K562 (cell line): ENCODE measurements around the gene CAPN7. TPM values are rescaled to one million over a fixed set of nuclear protein-coding genes. Genes with fewer than 3 reads are reported as not detected.
A peak's percentile ranks its signal among the peaks of the same experiment; 100 is the strongest.

ENCODE experiments used
- HINFP ChIP-seq: fragments of 450-650 bp; conservative IDR thresholded peaks from 2 replicates; pipeline ENCODE4 v1.6.1; 2016; ENCODE audit warnings: missing genetic modification characterization, low read depth, mild to moderate bottlenecking, control low read depth, missing compliant biosample characterization
- HNRNPUL1 ChIP-seq: fragments of 200-400 bp; formaldehyde crosslinking; IDR thresholded peaks from 2 replicates; pipeline ENCODE4 v1.6.1; 2017; ENCODE audit warnings: low read length
- IRF1 ChIP-seq: sonication (generic); formaldehyde crosslinking; IDR thresholded peaks from 2 replicates; pipeline ENCODE4 v1.8.0; 2022; ENCODE audit warnings: missing genetic modification reagents, mild to moderate bottlenecking, borderline replicate concordance
- MAZ ChIP-seq, 2 experiments: fragments of 450-650 bp in 1 of 2; sonication (generic) in 1 of 2; formaldehyde crosslinking; IDR thresholded peaks in 1 of 2; conservative IDR thresholded peaks in 1 of 2; 2 replicates each; pipeline versions ENCODE4 v1.4.0 to v1.5.0; 2020; ENCODE audit warnings: mild to moderate bottlenecking in 1 of 2, missing genetic modification reagents in 1 of 2
- MGA ChIP-seq: fragments of 450-650 bp; IDR thresholded peaks from 2 replicates; pipeline ENCODE4 v1.6.1; 2016; ENCODE audit warnings: mild to moderate bottlenecking, moderate library complexity
- polyA plus RNA-seq, 8 experiments: library from polyadenylated mRNA; depleted of rRNA in 4 of 8; stranded (reverse) in 5 of 8; unstranded in 3 of 8; fragments of >200 nt; fragmentation: Nextera tagmentation in 2 of 8; fragmentation: Illumina TruSeq in 1 of 8; extraction: Ambion mirVana in 2 of 8; extraction: Trizol in 1 of 8; gene quantifications; 2 replicates each; pipeline versions ENCODE4 v1.2.1 to v1.2.3, GENCODE V29; 2011 to 2014; ENCODE audit warnings: inconsistent platforms in 1 of 8, missing spikeins in 1 of 8
- total RNA-seq, 7 experiments: library from RNA; depleted of rRNA in 6 of 7; stranded (reverse); fragments of >200 nt in 6 of 7; fragmentation: Illumina TruSeq in 2 of 7; extraction: Trizol in 2 of 7; gene quantifications; 2 replicates each; pipeline versions ENCODE4 v1.2.1 to v1.2.3, GENCODE V29; 2011 to 2021; ENCODE audit warnings: low replicate concordance in 1 of 7
- TF ChIP-seq, protein P1 (sequence below): fragments of 450-650 bp; conservative IDR thresholded peaks from 2 replicates; pipeline ENCODE4 v1.6.1; 2016; ENCODE audit warnings: missing genetic modification characterization, low read depth, mild to moderate bottlenecking, missing compliant biosample characterization, moderate library complexity
- TF ChIP-seq, protein P2 (sequence below): sonication (generic); formaldehyde crosslinking; IDR thresholded peaks from 2 replicates; pipeline ENCODE4 v1.4.0; 2020; ENCODE audit warnings: mild to moderate bottlenecking, missing genetic modification reagents

Gene CAPN7
- total and polyA plus RNA-seq, 9 of the 15 experiments (the other 6 are each of a cell fraction or from before 2014, with no cell fraction given), result 6.5 to 42.7 (median 32.7) TPM

DNA sequence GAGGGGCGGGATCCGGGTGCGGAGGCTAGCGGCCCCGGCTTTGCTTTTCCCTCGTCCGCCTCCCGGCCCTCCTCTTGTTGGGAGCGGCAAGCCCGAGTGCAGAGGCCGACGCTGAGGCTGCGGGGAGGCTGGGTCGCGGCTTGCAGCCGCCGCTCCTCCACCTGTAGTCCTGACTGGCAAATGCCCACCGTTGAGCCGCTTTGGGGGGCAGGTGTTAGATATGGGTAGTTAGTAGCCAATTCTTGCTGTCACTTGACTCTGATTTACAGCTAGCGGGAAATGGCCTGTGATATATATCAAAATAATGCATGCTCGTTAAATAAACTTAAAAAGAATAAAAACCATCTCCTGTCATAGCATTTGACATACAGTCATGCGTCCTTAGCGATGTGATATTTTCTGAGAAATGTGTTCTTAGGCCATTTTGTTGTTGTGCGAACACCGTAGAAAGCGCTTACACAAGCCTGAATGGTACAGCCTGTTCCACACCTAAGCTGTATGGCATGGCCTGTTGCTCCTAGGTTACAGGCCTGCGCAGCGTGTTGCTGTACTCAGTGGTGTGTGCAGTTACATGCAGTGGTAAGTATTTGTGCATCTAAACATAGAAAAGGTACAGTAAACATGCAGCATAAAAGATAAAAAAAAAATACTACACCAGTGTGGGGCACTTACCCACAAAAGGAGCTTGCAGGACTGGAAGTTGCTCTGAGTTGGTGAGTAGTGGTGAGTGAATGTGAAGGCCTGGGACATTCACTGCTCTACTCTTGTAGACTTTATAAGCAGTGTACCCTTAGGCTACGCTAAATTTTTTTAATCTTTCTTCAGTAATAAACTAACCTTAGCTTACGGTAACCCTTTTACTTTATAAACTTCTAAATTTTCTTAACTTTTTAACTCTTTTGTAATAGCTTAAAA lies 873 bp downstream of the CAPN7 start (continued):
- TF ChIP-seq MGA (no peak), HINFP (no peak), HNRNPUL1 (0 out of 2 replicates have a peak, but pooled peaks have one; percentile 33), IRF1 (no peak), MAZ (CRISPR knock-in tag; conservative IDR thresholded peaks at IDR 0.05 in 1 of 2, IDR thresholded peaks at IDR 0.05 in 1 of 2) (no peak)
- TF ChIP-seq, protein P1, sequence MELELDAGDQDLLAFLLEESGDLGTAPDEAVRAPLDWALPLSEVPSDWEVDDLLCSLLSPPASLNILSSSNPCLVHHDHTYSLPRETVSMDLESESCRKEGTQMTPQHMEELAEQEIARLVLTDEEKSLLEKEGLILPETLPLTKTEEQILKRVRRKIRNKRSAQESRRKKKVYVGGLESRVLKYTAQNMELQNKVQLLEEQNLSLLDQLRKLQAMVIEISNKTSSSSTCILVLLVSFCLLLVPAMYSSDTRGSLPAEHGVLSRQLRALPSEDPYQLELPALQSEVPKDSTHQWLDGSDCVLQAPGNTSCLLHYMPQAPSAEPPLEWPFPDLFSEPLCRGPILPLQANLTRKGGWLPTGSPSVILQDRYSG, result no peak
- TF ChIP-seq, protein P2, sequence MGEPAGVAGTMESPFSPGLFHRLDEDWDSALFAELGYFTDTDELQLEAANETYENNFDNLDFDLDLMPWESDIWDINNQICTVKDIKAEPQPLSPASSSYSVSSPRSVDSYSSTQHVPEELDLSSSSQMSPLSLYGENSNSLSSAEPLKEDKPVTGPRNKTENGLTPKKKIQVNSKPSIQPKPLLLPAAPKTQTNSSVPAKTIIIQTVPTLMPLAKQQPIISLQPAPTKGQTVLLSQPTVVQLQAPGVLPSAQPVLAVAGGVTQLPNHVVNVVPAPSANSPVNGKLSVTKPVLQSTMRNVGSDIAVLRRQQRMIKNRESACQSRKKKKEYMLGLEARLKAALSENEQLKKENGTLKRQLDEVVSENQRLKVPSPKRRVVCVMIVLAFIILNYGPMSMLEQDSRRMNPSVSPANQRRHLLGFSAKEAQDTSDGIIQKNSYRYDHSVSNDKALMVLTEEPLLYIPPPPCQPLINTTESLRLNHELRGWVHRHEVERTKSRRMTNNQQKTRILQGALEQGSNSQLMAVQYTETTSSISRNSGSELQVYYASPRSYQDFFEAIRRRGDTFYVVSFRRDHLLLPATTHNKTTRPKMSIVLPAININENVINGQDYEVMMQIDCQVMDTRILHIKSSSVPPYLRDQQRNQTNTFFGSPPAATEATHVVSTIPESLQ (CRISPR knock-in tag), result 0 out of 2 replicates have a peak, but pooled peaks have one; percentile 29
